Thoracic aorta (tissue), 2 donors: ENCODE measurements around the gene TNC. TPM values are rescaled to one million over a fixed set of nuclear protein-coding genes. Genes with fewer than 3 reads are reported as not detected.

Source experiments
- ATAC-seq: fragments of 150-250 bp; one replicate; pipeline ENCODE4 v1.8.0; 2017; ENCODE audit warnings: low read depth; ENCODE audit not compliant: insufficient number of reproducible peaks, low FRiP score
- DNase-seq: peaks from one replicate; pipeline ENCODE4 v3.0.0-alpha.2; 2020; ENCODE audit warnings: low spot score
- H3K27ac ChIP-seq, 2 donors: fragments of 200-600 bp; sonication (generic); 1 replicate in 1 of 2; 2 replicates in 1 of 2; pipeline ENCODE4 v1.5.1; 2016; ENCODE audit warnings: mild to moderate bottlenecking in 2 of 2, moderate library complexity in 2 of 2
- H3K27me3 ChIP-seq: fragments of 200-600 bp; sonication (generic); replicated peaks from 2 replicates; pipeline ENCODE4 v1.6.0; 2016; ENCODE audit warnings: mild to moderate bottlenecking; ENCODE audit not compliant: insufficient read depth
- H3K36me3 ChIP-seq: fragments of 200-600 bp; sonication (generic); one replicate; pipeline ENCODE4 v1.5.1; 2016
- H3K4me1 ChIP-seq, 2 donors: fragments of 200-600 bp; sonication (generic); 1 replicate in 1 of 2; 2 replicates in 1 of 2; pipeline versions ENCODE4 v1.5.1 to v1.6.0; 2016; ENCODE audit warnings: low read depth in 2 of 2, mild to moderate bottlenecking in 1 of 2; ENCODE audit not compliant: control insufficient read depth in 1 of 2
- H3K4me3 ChIP-seq: fragments of 200-600 bp; sonication (generic); 2 replicates; pipeline ENCODE4 v1.5.1; 2016; ENCODE audit warnings: mild to moderate bottlenecking
- H3K9me3 ChIP-seq: fragments of 200-600 bp; sonication (generic); 2 replicates; pipeline ENCODE4 v1.5.1; 2016
- CTCF ChIP-seq: fragments of 200-600 bp; sonication (generic); IDR thresholded peaks from one replicate; pipeline ENCODE4 v1.5.1; 2019; ENCODE audit warnings: antibody characterized with exemption
- total RNA-seq, 2 donors: library from RNA; depleted of rRNA; stranded (reverse); fragments of >200 nt; gene quantifications; one replicate each; pipeline versions ENCODE4 v1.1.0 to v1.2.3, GENCODE V29; 2016

TNC gene
- total RNA-seq, 2 donors from 2014 or later: 87.1 to 243 TPM

GRCh38 chr9:115152281-115152820, 34.4 kb upstream of the TNC start:
- Histone ChIP-seq H3K36me3 (no peaks in the 10 kb centered on the region), H3K4me3 (no peak overlapping the region), H3K27ac (no peak overlapping the region), H3K27me3 (no peaks in the 10 kb centered on the region), H3K4me1 (peaks cover 6 to 12% of the 10 kb centered on the region in 2 donors), H3K9me3 (no peaks in the 10 kb centered on the region)
- DNase-seq (no peak), ATAC-seq (no peak)
- no peak for TF ChIP-seq CTCF

DNA sequence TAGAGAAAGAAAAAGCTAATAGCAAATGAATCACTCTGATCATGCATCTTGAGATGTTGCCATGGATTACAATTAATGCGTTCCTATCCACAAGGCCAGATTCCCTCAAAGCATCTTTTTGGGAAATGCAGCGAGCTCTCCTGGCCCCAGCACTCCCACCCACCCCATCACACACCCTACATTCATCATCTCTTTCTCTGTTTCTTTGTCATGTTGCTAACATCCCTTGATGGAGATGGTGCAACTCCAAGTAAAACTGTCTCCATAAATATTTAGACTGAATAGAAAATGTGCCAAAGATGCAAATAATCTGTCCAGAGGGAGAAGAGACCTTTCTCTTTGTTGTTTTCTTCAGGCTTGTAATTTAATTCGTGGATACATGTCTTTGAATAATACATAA, 30.8 kb upstream of the TNC start:
- no peak for TF ChIP-seq CTCF
- ATAC-seq: no peak
- Histone ChIP-seq H3K4me3 (no peak overlapping the region), H3K9me3 (no peaks in the 10 kb centered on the region), H3K4me1 (peaks cover 9 to 16% of the 10 kb centered on the region in 2 donors), H3K27me3 (no peaks in the 10 kb centered on the region), H3K27ac (no peak overlapping the region), H3K36me3 (no peaks in the 10 kb centered on the region)
- no peak for DNase-seq

GRCh38 chr9:115146581-115147021, 28.6 kb upstream of the TNC start:
- peak overlapping the region; percentile 84 to 86 for H3K27ac ChIP-seq
- H3K9me3 ChIP-seq: no peaks in the 10 kb centered on the region
- peak; percentile 90 for ATAC-seq
- DNase-seq: no peak
- H3K27me3 ChIP-seq: no peaks in the 10 kb centered on the region
- no peak for TF ChIP-seq CTCF
- H3K36me3 ChIP-seq: no peaks in the 10 kb centered on the region
- H3K4me1 ChIP-seq: peaks cover 9 to 16% of the 10 kb centered on the region in 2 donors
- H3K4me3 ChIP-seq: no peak overlapping the region

- Histone ChIP-seq H3K4me1 (peaks cover 9 to 16% of the 10 kb centered on the region in 2 donors), H3K27ac (no peak overlapping the region)
- TF ChIP-seq CTCF: no peak
These were observed 26.7 kb upstream of the TNC start for GRCh38 chr9:115144706-115145105.

GRCh38 chr9:115143689-115144088, 25.7 kb upstream of the TNC start:
- Histone ChIP-seq H3K4me1 (peaks cover 9 to 16% of the 10 kb centered on the region in 2 donors), H3K9me3 (no peaks in the 10 kb centered on the region), H3K4me3 (no peak overlapping the region), H3K36me3 (no peaks in the 10 kb centered on the region), H3K27ac (no peak overlapping the region), H3K27me3 (no peaks in the 10 kb centered on the region)
- DNase-seq: no peak
- ATAC-seq: no peak
- no peak for TF ChIP-seq CTCF

More at GRCh38 chr9:115144706-115145105, 26.7 kb upstream of the TNC start:
- ATAC-seq: no peak
- no peaks in the 10 kb centered on the region for H3K36me3 ChIP-seq
- H3K9me3 ChIP-seq: no peaks in the 10 kb centered on the region
- no peaks in the 10 kb centered on the region for H3K27me3 ChIP-seq
- no peak overlapping the region for H3K4me3 ChIP-seq
- no peak for DNase-seq
